H1 (cell line): Measurements from ENCODE around the gene ACYP2.

Experiments
- CTCF ChIP-seq, 3 experiments: IDR thresholded peaks; 1 replicate in 2 of 3; 2 replicates in 1 of 3; pipeline versions ENCODE4 v1.5.1 to v1.6.1; 2011; ENCODE audit warnings: low read length in 3 of 3, mild to moderate bottlenecking in 3 of 3, inconsistent platforms in 2 of 3, low read depth in 1 of 3, moderate library complexity in 1 of 3; ENCODE audit not compliant: insufficient read depth in 1 of 3; ENCODE audit errors: control extremely low read depth in 1 of 3
- EP300 ChIP-seq, 2 experiments: IDR thresholded peaks; 1 replicate in 1 of 2; 2 replicates in 1 of 2; pipeline ENCODE4 v1.6.1; 2011 to 2012; ENCODE audit warnings: low read depth in 2 of 2, low read length in 2 of 2, mild to moderate bottlenecking in 2 of 2, borderline replicate concordance in 1 of 2, inconsistent platforms in 1 of 2, moderate library complexity in 1 of 2
- KDM1A ChIP-seq: fragments of 200-600, 300-600 bp; sonication (generic); IDR thresholded peaks from 2 replicates; pipeline ENCODE4 v1.7.1; 2016; ENCODE audit warnings: mild to moderate bottlenecking, low read length, borderline replicate concordance
- POLR2A ChIP-seq, 2 experiments: IDR thresholded peaks; 1 replicate in 1 of 2; 2 replicates in 1 of 2; pipeline ENCODE4 v1.6.1; 2011; ENCODE audit warnings: low read depth in 2 of 2, low read length in 2 of 2, mild to moderate bottlenecking in 2 of 2; ENCODE audit errors: control extremely low read depth in 1 of 2
- POLR2AphosphoS5 ChIP-seq: IDR thresholded peaks from 2 replicates; pipeline ENCODE4 v1.6.1; 2011; ENCODE audit warnings: low read depth, low read length
- RAD21 ChIP-seq, 2 experiments: IDR thresholded peaks in 1 of 2; conservative IDR thresholded peaks in 1 of 2; 2 replicates each; pipeline ENCODE4 v1.6.1; 2011; ENCODE audit warnings: low read depth in 2 of 2, low read length in 2 of 2, improper control_type of control experiment in 1 of 2, inconsistent platforms in 1 of 2, mild to moderate bottlenecking in 1 of 2, moderate library complexity in 1 of 2

GRCh38 chr2:54092940-54093339 lies 22.5 kb upstream of the ACYP2 start:
- TF ChIP-seq CTCF (IDR thresholded peaks at IDR 0.05; ENCODE audit: control extremely low read depth in 1 of 3, insufficient read depth in 1 of 3, low read depth in 1 of 3, low read length in 3 of 3) (no peak), POLR2A (IDR thresholded peaks at IDR 0.05; ENCODE audit: control extremely low read depth in 1 of 2, low read depth in 2 of 2, low read length in 2 of 2) (no peak), EP300 (IDR thresholded peaks at IDR 0.05; ENCODE audit: borderline replicate concordance in 1 of 2, low read depth in 2 of 2, low read length in 2 of 2) (no peak), KDM1A (no peak), POLR2AphosphoS5 (no peak), RAD21 (IDR thresholded peaks at IDR 0.05 in 1 of 2, conservative IDR thresholded peaks at IDR 0.05 in 1 of 2; ENCODE audit: low read depth in 2 of 2, low read length in 2 of 2) (no peak)
